Islet of Langerhans (tissue), 1 donor: ENCODE data around the gene CCDC74B.
"Not testable (repeated sequence)": the region's sequence is repeated elsewhere in the genome, so short reads cannot be mapped to it uniquely, and the experiment has no call there.

Experiments
- FAIRE-seq: peaks from one replicate; lab custom pipeline; 2011; peaks lifted over from hg19 to GRCh38; lab: Jason Lieb, UNC

CCDC74B gene

DNA sequence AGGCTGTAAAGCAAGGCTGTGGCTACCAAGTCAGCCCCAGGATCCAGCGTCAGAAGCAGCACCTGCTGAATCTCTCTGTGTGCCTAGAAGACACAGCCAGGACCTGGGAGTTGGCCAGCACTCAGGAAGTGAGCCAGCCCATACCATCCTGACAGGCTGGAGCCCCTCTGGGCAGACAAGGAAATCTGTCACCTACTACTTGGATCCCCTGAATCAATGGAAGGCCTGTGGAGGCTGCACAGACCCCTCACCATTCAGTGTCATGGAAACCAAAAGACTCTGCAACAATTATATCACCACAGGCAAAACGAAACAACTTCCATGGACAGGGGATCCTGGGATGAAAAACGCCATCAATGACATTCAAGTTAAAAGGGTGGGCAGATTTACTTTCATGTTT lies 21.7 kb upstream of the CCDC74B start:
- not testable (repeated sequence) for FAIRE-seq

DNA sequence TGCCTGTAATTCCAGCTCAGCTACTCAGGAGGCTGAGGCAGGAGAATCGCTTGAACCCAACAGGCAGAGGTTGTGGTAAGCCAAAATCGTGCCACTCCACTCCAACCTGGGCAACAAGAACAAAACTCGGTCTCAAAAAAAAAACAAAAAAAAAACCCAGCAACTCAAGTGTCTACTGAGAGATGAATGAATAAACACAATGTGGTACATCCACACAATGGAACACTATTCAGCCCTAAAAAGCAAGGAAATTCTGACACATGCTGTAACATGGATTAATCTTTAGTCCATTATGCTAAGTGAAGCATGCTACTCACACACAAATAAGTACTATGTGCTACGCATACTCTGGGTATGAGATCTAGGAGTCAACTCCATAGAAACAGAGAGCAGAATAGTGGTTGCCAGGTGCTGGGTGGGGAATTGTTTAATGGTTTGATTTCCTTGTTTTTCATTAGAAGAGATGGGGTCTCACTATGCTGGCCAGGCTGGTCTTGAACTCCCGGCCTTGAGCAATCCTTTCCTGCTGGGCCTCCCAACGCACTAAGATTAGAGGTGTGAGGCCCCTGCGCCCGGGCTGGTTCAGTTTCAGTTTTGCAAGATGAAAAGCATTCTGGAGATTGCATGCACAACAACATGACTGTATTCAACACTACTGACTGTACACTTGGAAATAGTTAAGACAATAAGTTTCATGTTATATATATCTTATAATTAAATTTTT lies 20.5 kb upstream of the CCDC74B start:
- no peak for FAIRE-seq

DNA sequence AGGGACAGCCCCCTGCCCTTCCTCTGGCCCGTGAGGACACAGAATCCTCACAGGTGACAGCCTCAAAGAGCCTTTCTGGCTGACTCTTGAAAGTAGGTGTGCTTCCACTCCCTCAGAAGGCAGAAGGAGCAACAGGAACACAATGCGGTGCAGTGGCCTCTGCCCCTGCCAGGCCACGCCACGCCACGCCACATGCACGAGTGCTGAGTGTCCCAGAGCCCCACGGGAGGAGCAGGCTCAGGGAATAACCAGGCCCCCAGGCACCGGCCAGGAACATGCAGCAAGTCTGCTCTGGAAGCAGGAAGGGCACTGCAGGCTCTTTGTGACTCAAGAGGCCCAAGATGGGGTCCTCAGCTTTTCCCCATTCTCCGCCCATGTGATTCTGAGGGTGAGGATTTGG lies 18.1 kb upstream of the CCDC74B start:
- no peak for FAIRE-seq

DNA sequence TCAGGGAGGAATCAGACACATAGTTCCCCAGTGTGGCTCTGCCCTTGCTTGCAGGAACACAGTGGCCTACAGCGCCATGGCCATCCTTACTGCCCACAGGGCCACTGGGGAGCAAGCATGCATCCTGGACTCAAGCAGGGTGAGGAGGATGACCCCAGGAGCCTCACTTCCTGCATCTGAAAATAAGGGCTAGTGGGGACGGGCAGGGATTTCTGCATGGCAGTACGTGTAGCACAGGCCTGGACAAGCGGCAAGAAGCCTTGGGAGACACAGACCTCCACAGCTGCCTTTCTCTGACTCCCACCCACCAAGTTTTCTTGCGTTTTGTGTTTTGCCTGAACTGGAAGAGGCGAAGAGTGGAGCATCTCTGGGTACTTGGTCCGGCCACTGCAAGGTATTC lies 17.6 kb upstream of the CCDC74B start:
- not testable (repeated sequence) for FAIRE-seq

DNA sequence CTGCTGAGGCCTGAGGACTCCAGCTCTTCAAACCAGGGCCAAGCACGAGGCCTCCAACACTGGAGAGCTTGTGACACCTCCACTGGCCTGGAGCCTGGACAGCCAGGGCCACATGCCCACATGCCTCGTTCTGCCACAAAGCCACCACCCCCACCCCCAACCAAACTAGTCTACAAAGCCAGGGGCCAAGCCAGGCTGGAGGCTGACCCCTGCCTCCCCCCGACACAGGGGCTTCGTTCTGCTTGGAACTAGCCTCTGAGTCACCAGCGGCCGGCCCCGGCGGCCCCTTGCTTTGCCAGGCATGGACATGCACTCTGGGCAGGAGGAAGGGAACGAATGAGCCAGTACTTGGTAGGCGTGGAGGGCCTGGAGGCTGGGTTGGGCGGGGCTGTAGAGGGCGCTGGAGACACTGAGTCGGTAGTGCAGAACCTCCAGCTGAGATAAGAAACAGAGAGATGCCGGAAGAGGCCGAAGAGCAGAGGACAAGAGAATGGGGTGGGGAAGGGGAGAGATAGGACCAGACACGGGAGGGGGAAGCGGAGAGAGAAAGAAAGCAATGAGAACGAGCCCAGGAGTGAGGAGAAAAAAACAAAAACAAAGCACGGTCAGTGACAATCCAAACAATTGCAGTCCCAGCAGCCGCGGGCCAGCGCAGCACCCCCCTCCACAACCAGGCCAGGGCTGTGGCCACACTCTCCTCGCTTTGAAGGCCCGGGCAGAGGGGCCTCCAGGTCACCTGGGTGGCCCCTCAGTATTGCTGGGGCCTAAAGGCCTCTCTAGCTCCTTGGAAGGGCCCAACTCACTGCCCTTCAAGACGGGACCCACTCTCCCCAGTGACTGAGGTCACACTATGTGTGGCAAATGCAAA lies 16.2 kb upstream of the CCDC74B start:
- FAIRE-seq: not testable (repeated sequence)

DNA sequence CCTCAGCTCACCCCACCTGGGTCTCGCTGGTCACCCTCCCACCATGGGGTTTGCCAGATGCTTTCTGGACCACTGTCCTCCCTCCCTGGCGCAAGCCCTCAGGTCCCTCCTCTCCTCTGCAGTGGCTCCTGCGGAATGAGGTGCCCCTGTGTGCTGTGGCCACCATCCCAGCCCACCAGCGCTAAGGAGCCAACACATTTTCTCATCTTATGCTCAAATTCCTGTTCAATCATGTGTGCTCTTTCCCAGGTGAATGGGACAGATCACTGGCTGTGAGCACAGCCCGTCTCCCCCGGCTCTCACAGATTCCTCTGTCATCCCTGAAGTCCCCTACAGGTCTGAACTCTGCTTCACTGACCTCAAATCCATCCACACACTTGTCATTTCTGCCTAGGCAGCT lies 15.2 kb upstream of the CCDC74B start:
- FAIRE-seq: no peak

DNA sequence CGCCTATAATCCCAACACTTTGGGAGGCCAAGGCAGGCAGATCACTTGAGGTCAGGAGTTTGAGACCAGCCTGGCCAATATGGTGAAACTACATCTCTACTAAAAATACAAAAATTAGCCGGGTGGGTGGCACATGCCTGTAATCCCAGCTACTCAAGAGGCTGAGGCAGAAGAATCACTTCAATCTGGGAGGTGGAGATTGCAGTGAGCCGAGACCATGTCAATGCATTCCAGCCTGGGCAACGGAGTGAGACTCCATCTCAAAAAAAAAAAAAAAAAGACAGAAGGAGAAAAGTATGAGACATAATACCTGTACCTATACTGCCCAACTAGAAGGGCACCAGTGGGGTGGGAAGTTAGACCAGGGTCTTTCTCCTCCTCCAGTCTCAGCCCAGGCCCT lies 14.5 kb upstream of the CCDC74B start:
- FAIRE-seq: not testable (repeated sequence)

DNA sequence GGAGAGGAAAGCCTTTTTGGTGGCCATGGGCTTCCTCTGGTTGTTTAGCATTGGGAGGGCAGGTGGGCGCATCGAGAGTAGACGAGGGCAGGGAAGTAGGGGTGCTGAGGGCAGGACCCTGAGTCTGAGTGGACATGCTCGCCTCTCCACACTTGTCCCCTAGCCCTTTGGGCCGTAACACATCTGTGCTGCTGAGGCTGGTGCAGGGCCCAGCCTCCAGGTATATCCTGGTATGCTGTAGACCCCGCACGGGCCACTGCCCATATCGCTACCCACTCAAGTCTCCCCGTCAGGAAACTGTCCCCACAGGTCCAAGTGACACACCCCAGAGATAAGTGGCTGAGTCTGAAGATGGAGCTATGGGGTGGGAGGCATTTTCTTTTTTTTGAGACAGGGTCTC lies 13.7 kb upstream of the CCDC74B start:
- FAIRE-seq: no peak

DNA sequence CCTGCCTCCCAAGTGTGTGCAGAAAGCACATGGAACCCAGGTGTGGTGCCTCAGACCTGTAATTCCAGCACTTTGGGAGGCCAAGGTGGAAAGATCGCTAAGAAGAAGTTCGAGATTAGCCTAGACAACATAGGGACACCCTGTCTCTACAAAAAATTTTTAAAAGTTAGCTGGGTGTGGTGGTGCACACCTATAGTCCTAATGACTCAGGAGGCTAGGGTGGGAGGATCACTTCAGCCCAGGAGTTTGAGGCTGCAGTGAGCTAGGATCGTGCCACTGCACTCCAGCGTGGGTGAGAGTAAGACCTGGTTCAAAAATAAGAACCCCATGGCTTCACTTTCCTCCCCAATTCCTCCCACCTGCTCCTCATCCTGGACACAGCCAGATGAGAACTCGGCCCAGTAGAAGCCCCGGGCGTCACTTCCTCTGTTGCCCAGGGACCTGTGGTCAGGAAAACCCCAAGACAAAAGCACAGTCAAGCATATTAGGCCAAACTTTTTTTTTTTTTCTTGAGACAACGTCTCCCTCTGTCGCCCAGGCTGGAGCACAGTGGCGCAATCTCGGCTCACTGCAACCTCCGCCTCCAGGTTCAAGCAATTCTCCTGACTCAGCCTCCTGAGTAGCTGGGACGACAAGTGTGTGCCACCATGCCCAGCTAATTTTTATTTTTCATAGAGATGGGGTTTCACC lies 13.1 kb upstream of the CCDC74B start:
- not testable (repeated sequence) for FAIRE-seq

DNA sequence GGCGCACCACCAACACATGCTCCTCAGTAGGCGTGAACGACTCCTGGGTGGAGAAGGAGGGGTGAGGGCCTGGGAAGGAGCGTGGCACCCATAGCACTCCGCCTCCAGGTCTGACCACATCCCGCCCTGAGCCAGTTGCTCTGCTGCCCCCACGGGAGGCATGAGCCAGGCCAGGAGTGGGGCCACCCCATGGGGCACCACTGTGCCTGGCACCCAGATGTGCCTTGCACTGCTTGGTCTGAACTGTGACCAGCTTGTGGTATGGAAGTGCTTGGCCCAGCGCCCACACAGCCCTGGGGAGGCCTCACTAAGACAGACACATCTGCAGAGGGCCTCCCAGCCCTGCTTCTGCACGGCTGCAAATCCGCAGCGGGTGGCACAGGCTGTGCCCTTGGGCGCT lies 12.4 kb upstream of the CCDC74B start:
- FAIRE-seq: not testable (repeated sequence)

DNA sequence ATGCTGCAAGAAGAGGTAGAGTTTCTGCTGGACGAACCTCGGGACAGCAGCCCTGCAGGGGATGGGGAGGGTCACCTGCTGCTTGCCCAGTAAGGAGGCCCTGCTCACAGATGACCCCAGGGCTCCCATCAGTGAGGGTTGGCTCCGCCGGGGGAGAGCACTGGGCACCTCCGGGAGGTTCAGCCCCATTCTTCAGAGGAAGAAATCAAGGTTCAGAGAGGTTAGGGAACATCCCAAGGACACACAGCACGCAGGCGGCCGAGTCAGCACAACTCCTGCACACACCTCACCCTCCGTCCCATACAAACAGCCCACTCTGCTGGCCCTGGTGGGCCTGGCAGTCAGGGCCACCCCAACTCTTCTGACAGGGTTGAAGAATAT lies 11.7 kb upstream of the CCDC74B start:
- no peak for FAIRE-seq

DNA sequence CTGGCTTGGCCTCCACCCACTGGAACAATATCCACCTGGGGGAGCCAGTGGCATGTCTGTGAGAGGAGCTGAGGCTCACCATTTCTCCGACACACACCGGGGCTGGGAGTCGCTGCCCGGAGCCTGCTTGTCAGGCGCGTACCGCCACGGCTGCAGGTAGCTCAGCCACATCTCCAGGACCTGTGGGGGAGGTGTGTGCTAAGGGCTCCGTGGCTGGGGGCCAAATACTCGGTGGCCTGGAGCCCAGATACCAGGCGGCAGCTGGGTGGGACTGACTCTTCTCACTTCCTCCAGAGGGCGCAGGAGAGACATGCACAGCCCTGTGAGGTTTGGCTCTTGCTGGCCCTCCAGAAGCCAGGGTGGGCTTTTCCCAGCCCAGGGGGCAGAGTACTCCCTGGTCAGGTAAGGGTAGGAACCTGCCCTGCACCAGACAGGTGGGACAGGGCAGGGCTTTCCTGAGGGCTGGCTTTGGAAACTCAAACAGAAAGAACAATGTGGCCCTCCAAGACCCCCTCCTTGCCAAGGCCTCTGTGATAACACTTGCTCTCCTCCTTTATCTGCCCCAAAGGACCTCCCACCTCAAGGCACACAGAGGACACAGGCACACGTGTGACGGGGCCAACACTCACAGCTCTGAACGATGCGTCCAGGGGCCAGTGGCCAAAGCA lies 11.2 kb upstream of the CCDC74B start:
- FAIRE-seq: not testable (repeated sequence)

DNA sequence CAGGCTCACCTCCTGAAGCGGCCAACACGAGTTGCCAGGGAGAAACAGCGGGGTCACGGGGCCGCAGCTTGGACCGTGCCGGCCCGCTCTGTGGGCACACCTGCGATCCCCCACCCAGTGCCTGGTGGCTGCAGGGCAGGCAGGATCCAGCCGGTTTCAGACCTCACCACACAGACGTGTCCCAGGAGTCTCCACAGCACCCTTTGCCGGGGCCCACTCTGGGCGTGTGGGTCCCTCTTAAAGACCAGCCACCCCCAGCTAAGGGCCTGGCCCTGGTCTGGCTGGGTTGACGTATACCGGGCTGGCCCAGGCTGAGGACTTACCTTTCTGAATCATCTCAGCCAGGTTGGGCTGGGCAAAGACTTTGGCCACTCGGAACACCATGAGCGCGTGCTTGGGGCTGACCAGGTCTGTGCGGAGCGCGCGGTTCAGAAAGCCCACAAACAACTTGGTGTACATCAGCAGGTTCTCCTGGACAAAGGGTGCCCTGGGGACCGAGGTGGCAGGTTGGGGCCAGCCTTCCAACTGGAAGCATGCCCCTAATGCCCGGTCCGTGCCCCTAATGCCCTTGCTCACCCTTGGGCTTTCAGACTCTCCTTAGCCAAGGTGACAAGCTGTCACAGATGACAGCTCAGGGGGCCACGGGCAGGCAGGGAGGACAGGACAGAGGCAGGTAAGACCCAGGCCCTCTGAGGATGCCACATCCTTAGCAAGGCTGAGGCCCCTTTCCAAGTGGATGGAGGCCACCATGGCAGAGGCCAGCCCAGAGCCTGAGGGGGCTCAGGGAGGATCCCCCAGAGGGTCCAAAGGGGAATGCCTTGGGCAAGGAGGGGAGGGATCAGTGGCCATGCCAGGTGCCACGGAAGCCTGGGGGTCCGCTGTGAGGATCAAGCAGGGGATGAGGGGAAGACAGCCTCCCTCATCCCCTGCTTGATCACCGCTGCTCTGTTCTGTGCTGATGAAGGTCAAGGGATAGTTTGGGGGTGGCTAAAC lies 10.2 kb upstream of the CCDC74B start:
- no peak for FAIRE-seq

DNA sequence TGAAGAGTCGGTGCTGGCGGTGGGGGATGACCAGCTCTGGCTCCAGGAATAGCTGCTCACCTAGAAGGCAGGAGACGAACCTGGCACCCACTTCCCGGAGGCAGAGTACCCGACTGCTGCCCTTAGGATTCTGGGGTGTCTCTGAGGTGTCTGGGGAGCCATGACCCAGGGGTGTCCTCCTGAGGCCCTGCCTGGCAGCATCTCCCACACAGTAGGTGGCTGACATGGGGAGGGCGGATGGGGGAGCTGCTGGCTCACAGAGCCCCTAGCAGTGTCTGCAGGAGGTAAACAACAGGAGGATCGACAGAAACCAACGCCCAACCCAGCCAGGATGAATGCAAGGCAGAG lies 9.5 kb upstream of the CCDC74B start:
- not testable (repeated sequence) for FAIRE-seq

DNA sequence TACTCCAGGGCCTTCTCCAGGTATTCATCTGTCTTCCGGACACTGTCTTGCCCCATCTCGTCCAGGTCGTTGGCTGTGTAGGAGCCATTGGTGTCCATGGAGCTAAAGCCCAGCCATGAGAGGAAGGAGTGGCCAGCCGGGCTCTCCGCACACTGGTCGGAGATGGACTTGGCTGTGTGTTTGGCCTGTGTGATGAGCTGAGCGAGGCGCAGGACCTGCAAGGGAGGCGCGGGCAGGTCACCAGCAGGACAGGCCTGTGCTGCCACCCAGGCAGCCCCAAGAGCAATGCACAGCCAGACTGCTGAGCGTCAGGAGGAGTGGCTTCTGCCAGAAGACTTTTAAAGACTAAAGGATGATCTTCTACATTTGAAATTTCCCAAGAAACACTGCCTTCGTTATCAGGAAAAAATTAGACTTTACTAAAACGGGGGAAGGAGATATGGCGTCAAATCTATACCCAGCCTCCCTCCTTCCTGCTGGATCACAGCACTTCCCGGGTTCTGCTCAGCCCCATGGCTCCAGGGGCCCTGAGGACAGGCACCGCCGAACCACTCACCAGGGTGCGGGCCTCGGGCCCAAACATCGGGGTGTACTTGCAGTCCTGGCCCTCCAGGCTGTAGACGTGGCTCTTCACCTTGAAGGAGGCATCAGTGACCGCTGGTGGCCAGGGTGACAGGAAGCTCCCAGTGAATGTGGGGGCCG lies 9.0 kb upstream of the CCDC74B start:
- not testable (repeated sequence) for FAIRE-seq

DNA sequence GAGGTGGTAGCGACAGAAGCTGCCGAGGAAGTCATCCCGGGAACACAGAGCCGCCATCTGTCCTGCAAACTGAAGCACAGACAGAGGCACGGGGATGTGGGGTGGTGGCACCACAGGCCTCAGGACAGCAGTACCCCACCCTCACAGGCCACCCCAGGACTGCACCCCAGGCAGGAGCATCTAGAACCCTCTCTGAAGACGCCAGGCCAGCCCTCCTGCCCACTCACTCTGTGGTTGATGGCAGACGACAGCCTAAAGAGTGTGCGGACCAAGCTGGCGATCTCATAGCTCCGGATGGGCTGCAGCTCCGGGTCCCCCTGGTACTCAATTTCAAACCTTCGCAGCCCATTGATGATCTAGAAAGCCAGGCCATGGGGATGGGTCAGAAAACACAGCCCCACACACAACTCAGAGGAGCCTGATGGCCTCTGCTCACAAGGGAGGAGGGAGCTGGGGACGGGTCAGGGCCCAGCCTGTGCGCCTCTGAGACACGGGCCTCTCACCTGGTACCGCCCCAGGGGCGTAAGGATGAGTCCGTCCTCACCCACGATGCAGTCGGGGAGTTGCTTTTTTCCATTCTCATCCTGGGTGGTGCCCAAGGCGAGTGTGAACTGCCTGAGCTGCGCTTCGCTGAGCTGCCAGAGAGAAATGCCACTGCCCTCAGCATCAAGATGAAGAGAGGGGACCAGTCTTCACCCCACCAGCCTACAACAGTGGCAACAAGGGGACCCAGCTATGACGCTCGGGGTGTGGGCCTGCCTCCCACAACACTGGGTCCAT lies 8.1 kb upstream of the CCDC74B start:
- FAIRE-seq: no peak

DNA sequence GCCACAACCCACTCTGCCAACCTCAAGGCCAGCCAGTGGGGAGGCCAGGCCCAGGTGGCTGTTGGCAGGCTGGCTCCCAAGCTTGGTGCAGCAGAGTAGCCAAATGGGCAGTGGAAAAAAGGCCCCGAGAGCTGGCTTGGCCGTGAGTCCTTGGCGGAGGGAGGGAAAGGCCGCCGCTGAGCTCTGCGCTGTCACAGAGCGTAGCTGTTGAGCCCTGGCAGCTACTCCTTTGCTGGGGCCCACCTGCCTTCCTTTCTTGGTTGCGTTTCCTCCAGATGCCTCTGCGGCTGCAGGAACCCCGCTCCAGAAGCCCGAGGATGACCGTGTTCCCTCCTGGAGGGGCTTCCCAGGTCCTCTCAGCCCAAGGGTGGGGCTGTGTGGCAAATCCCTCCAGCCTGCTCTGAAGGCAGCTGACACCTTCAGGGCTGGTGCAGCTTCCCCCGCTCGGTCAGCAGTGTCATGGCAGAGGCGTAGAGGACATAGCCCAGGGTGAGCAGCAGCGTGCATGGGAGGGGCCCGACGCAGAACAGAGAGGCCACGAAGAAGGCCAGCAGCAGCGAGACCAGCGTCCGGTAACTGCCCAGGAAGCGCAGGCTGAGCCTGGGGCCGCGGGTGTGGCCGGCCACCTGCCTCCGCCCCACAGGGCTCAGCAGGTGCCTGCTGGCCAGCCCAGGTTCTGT lies 7.4 kb upstream of the CCDC74B start:
- not testable (repeated sequence) for FAIRE-seq

DNA sequence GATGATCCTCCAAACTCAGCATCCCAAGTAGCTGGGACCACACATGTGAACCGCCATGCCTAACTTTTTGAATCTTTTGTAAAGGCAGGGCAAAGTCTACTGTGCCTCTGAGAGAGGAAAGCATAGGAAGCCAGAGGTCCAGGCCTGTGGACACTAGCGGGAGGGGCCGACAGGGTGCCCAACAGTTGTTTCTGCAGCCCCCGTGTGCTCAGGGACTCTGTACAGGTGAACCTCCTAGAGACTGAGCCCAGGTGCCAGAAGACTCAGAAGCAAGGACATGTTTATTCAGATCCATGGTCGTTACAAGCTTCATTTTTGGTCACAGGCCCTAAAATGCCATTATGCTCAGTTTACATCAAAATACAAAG lies 6.2 kb upstream of the CCDC74B start:
- not testable (repeated sequence) for FAIRE-seq
